HG03520 (cell line): Measurements from ENCODE around the gene TBC1D3G.
"Not testable (repeated sequence)": the region's sequence is repeated elsewhere in the genome, so short reads cannot be mapped to it uniquely, and the experiment has no call there.

Source experiments
- ATAC-seq: cut with Tn5 transposase; IDR thresholded peaks from one replicate; pipeline ENCODE4 v1.9.1; 2021; ENCODE audit warnings: mild to moderate bottlenecking, moderate library complexity; ENCODE audit not compliant: unreplicated experiment

TBC1D3G gene

GRCh38 chr17:36323584-36323983 is at the start of gene TBC1D3G:
TSS of gene TBC1D3G (plus strand) at chr17:36323884. CDS start at chr17:36325412, 1,528 bp downstream.
- ATAC-seq, result not testable (repeated sequence)

- not testable (repeated sequence) for ATAC-seq
Measured at GRCh38 chr17:36283256-36283655, 40.4 kb upstream of the TBC1D3G start.

- ATAC-seq, result not testable (repeated sequence)
Measured at GRCh38 chr17:36284219-36284618, 39.5 kb upstream of the TBC1D3G start.

GRCh38 chr17:36289965-36290612 is 33.6 kb upstream of the TBC1D3G start:
- not testable (repeated sequence) for ATAC-seq

- ATAC-seq, result not testable (repeated sequence)
Measured at GRCh38 chr17:36295161-36295560, 28.5 kb upstream of the TBC1D3G start.

GRCh38 chr17:36315736-36316135 is 7.9 kb upstream of the TBC1D3G start:
- not testable (repeated sequence) for ATAC-seq

- not testable (repeated sequence) for ATAC-seq
Measured at GRCh38 chr17:36362496-36362895, 38.8 kb downstream of the TBC1D3G start.

GRCh38 chr17:36375938-36376337 is 52.3 kb downstream of the TBC1D3G start:
- not testable (repeated sequence) for ATAC-seq
